Liver (tissue), 9 donors: ENCODE results near the gene TSPAN18. TPM values are rescaled to one million over a fixed set of nuclear protein-coding genes. Genes with fewer than 3 reads are reported as not detected.

Experiments used
- DNase-seq: peaks from one replicate; pipeline ENCODE4 v3.0.0-alpha.2; 2017; ENCODE audit warnings: low spot score
- H3K27ac ChIP-seq, 2 donors: one replicate each; pipeline ENCODE4 v1.7.0; 2013; ENCODE audit warnings: inconsistent platforms in 2 of 2, low read length in 2 of 2, control low read depth in 1 of 2, low read depth in 1 of 2, mild to moderate bottlenecking in 1 of 2
- H3K27me3 ChIP-seq, 4 donors: one replicate each; pipeline versions ENCODE4 v1.6.1 to v1.7.0; 2013; ENCODE audit warnings: low read length in 3 of 4, inconsistent platforms in 1 of 4, mild to moderate bottlenecking in 1 of 4, moderate library complexity in 1 of 4; ENCODE audit not compliant: control insufficient read depth in 4 of 4, insufficient read depth in 4 of 4
- H3K36me3 ChIP-seq, 4 donors: one replicate each; pipeline versions ENCODE4 v1.6.1 to v1.7.0; 2013; ENCODE audit warnings: low read length in 3 of 4, mild to moderate bottlenecking in 3 of 4, low read depth in 1 of 4, moderate library complexity in 1 of 4; ENCODE audit not compliant: control insufficient read depth in 4 of 4, insufficient read depth in 3 of 4
- H3K4me1 ChIP-seq, 4 donors: one replicate each; pipeline versions ENCODE4 v1.6.1 to v1.7.0; 2013; ENCODE audit warnings: low read length in 3 of 4, mild to moderate bottlenecking in 3 of 4, moderate library complexity in 1 of 4; ENCODE audit not compliant: control insufficient read depth in 4 of 4, insufficient read depth in 4 of 4
- H3K4me3 ChIP-seq, 3 donors: one replicate each; pipeline versions ENCODE4 v1.6.1 to v1.7.0; 2013; ENCODE audit warnings: low read length in 3 of 3, control low read depth in 1 of 3, low read depth in 1 of 3, mild to moderate bottlenecking in 1 of 3
- H3K9ac ChIP-seq, 2 donors: one replicate each; pipeline ENCODE4 v1.7.0; 2013; ENCODE audit warnings: low read length in 2 of 2, mild to moderate bottlenecking in 2 of 2, moderate library complexity in 2 of 2, control low read depth in 1 of 2, low read depth in 1 of 2
- H3K9me3 ChIP-seq, 4 donors: one replicate each; pipeline versions ENCODE4 v1.6.1 to v1.7.0; 2013; ENCODE audit warnings: low read length in 3 of 4; ENCODE audit not compliant: control insufficient read depth in 4 of 4
- ATF3 ChIP-seq: IDR thresholded peaks from 2 replicates; pipeline ENCODE4 v1.6.1; 2016; ENCODE audit warnings: antibody characterized with exemption
- EGR1 ChIP-seq, 2 donors: IDR thresholded peaks; 2 replicates each; pipeline ENCODE4 v1.6.1; 2016 to 2018; ENCODE audit warnings: antibody characterized with exemption in 2 of 2, low read depth in 2 of 2
- FOXA1 ChIP-seq: IDR thresholded peaks from 2 replicates; pipeline ENCODE4 v1.6.1; 2016; ENCODE audit warnings: antibody characterized with exemption
- FOXA2 ChIP-seq: IDR thresholded peaks from 2 replicates; pipeline ENCODE4 v1.6.1; 2016; ENCODE audit warnings: antibody characterized with exemption
- GABPA ChIP-seq, 2 donors: IDR thresholded peaks in 1 of 2; conservative IDR thresholded peaks in 1 of 2; 2 replicates each; pipeline ENCODE4 v1.6.1; 2016; ENCODE audit warnings: antibody characterized with exemption in 2 of 2, mild to moderate bottlenecking in 1 of 2, moderate library complexity in 1 of 2
- HNF4A ChIP-seq, 2 donors: conservative IDR thresholded peaks; 2 replicates each; pipeline ENCODE4 v1.6.1; 2016; ENCODE audit warnings: antibody characterized with exemption in 2 of 2, mild to moderate bottlenecking in 2 of 2
- HNF4G ChIP-seq: IDR thresholded peaks from 2 replicates; pipeline ENCODE4 v1.6.1; 2016; ENCODE audit warnings: antibody characterized with exemption
- NR2F2 ChIP-seq: IDR thresholded peaks from 2 replicates; pipeline ENCODE4 v1.6.1; 2016; ENCODE audit warnings: antibody characterized with exemption
- RAD21 ChIP-seq, 2 donors: IDR thresholded peaks; 2 replicates each; pipeline ENCODE4 v1.6.1; 2016; ENCODE audit warnings: antibody characterized with exemption in 2 of 2, mild to moderate bottlenecking in 2 of 2
- RXRA ChIP-seq, 2 donors: IDR thresholded peaks; 2 replicates each; pipeline ENCODE4 v1.6.1; 2017 to 2018; ENCODE audit warnings: antibody characterized with exemption in 2 of 2, mild to moderate bottlenecking in 1 of 2
- SP1 ChIP-seq: IDR thresholded peaks from 2 replicates; pipeline ENCODE4 v1.6.1; 2018; ENCODE audit warnings: antibody characterized with exemption, mild to moderate bottlenecking
- TAF1 ChIP-seq: conservative IDR thresholded peaks from 2 replicates; pipeline ENCODE4 v1.6.1; 2016; ENCODE audit warnings: antibody characterized with exemption, mild to moderate bottlenecking
- YY1 ChIP-seq: IDR thresholded peaks from 2 replicates; pipeline ENCODE4 v1.6.1; 2016; ENCODE audit warnings: antibody characterized with exemption, mild to moderate bottlenecking
- ZBTB33 ChIP-seq: IDR thresholded peaks from 2 replicates; pipeline ENCODE4 v1.6.1; 2016; ENCODE audit warnings: antibody characterized with exemption
- WGBS: extraction: QIAGEN DNeasy Blood & Tissue Kit; methylation state at CpG from one replicate; pipeline ENCODE4 v1.1.7; 2013; 5-methylcytosine and 5-hydroxymethylcytosine counted together
- polyA plus RNA-seq, 2 donors: library from polyadenylated mRNA; stranded (reverse) in 1 of 2; unstranded in 1 of 2; fragments of 200-250 nt in 1 of 2; fragments of >200 nt in 1 of 2; fragmentation: Nextera tagmentation in 1 of 2; extraction: Ambion mirVana in 1 of 2; gene quantifications; one replicate each; pipeline versions ENCODE4 v1.2.1 to v1.2.3, GENCODE V29; 2013 to 2015
- total RNA-seq, 2 donors: library from RNA; depleted of rRNA; stranded (reverse); fragments of >200 nt; gene quantifications; one replicate each; pipeline ENCODE4 v1.2.3, GENCODE V29; 2014
- TF ChIP-seq, protein P1 (sequence below): fragments of 150-350 bp; IDR thresholded peaks from 2 replicates; pipeline ENCODE4 v1.5.1; 2017; ENCODE audit warnings: improper control_type of control experiment, low read depth, low read length; ENCODE audit not compliant: missing input control
- TF ChIP-seq, protein P2 (sequence below): IDR thresholded peaks from 2 replicates; pipeline ENCODE4 v1.6.1; 2016; ENCODE audit warnings: antibody characterized with exemption, mild to moderate bottlenecking
- TF ChIP-seq, protein P3 (sequence below): IDR thresholded peaks from 2 replicates; pipeline ENCODE4 v1.6.1; 2016; ENCODE audit warnings: antibody characterized with exemption
- donor health status: healthy.
- donor health status: healthy.
- donor health status: healthy.
- donor health status: healthy.
- donor health status: healthy.

Gene TSPAN18
- total and polyA plus RNA-seq, 4 donors: 1.2 to 5.0 (median 2.8) TPM

DNA sequence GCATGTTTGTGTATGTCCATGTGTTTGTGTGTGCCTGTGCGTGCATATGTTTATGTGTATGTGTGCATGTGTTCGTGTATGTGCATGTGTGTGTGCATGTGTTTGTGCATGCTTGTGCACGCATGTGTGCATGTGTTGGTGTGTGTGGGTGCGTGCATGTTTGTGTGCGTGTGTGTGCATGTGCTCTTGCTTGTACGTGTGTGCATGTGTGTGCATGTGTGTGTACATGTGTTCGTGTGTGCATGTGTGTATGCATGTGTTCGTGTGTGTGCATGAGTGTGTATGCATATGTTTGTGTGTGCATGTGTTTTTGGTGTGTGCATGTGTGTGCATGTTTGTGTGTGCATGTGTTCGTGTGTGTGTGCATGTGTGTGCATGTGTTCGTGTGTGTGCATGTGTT, 63.4 kb downstream of the TSPAN18 start:
- H3K9me3 ChIP-seq: no peaks in the 10 kb centered on the region
- H3K27ac ChIP-seq: no peak overlapping the region
- no peaks in the 10 kb centered on the region for H3K36me3 ChIP-seq
- H3K4me1 ChIP-seq: no peaks in the 10 kb centered on the region
- WGBS: 89% methylated on average over 10 of the region's 10 CpGs
- DNase-seq: no peak
- TF ChIP-seq SP1 (no peak), HNF4A (conservative IDR thresholded peaks at IDR 0.05) (no peak), GABPA (IDR thresholded peaks at IDR 0.05 in 1 of 2, conservative IDR thresholded peaks at IDR 0.05 in 1 of 2) (no peak), RXRA (IDR thresholded peaks at IDR 0.05) (no peak), YY1 (no peak), EGR1 (IDR thresholded peaks at IDR 0.05; ENCODE audit: low read depth in 2 of 2) (no peak), NR2F2 (no peak), TAF1 (no peak), FOXA2 (no peak), FOXA1 (no peak), ATF3 (no peak), RAD21 (IDR thresholded peaks at IDR 0.05) (no peak), HNF4G (no peak)
- TF ChIP-seq, protein P1, sequence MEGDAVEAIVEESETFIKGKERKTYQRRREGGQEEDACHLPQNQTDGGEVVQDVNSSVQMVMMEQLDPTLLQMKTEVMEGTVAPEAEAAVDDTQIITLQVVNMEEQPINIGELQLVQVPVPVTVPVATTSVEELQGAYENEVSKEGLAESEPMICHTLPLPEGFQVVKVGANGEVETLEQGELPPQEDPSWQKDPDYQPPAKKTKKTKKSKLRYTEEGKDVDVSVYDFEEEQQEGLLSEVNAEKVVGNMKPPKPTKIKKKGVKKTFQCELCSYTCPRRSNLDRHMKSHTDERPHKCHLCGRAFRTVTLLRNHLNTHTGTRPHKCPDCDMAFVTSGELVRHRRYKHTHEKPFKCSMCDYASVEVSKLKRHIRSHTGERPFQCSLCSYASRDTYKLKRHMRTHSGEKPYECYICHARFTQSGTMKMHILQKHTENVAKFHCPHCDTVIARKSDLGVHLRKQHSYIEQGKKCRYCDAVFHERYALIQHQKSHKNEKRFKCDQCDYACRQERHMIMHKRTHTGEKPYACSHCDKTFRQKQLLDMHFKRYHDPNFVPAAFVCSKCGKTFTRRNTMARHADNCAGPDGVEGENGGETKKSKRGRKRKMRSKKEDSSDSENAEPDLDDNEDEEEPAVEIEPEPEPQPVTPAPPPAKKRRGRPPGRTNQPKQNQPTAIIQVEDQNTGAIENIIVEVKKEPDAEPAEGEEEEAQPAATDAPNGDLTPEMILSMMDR: no peak
- TF ChIP-seq, protein P2, sequence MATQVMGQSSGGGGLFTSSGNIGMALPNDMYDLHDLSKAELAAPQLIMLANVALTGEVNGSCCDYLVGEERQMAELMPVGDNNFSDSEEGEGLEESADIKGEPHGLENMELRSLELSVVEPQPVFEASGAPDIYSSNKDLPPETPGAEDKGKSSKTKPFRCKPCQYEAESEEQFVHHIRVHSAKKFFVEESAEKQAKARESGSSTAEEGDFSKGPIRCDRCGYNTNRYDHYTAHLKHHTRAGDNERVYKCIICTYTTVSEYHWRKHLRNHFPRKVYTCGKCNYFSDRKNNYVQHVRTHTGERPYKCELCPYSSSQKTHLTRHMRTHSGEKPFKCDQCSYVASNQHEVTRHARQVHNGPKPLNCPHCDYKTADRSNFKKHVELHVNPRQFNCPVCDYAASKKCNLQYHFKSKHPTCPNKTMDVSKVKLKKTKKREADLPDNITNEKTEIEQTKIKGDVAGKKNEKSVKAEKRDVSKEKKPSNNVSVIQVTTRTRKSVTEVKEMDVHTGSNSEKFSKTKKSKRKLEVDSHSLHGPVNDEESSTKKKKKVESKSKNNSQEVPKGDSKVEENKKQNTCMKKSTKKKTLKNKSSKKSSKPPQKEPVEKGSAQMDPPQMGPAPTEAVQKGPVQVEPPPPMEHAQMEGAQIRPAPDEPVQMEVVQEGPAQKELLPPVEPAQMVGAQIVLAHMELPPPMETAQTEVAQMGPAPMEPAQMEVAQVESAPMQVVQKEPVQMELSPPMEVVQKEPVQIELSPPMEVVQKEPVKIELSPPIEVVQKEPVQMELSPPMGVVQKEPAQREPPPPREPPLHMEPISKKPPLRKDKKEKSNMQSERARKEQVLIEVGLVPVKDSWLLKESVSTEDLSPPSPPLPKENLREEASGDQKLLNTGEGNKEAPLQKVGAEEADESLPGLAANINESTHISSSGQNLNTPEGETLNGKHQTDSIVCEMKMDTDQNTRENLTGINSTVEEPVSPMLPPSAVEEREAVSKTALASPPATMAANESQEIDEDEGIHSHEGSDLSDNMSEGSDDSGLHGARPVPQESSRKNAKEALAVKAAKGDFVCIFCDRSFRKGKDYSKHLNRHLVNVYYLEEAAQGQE: no peak
- TF ChIP-seq, protein P3, sequence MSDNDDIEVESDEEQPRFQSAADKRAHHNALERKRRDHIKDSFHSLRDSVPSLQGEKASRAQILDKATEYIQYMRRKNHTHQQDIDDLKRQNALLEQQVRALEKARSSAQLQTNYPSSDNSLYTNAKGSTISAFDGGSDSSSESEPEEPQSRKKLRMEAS: no peak
- H3K9ac ChIP-seq: no peak overlapping the region
- peaks cover 0 to 2% (median 0%) of the 10 kb centered on the region in 4 donors for H3K27me3 ChIP-seq
- H3K4me3 ChIP-seq: no peak overlapping the region

- no peaks in the 10 kb centered on the region for H3K4me1 ChIP-seq
- DNase-seq: no peak
- H3K27ac ChIP-seq: no peak overlapping the region
- TF ChIP-seq, protein P3: no peak
- no peak for TF ChIP-seq SP1
- TF ChIP-seq NR2F2: no peak
- TF ChIP-seq FOXA1: no peak
- TF ChIP-seq YY1: no peak
- TF ChIP-seq RXRA (IDR thresholded peaks at IDR 0.05): no peak
- no peak for TF ChIP-seq EGR1 (IDR thresholded peaks at IDR 0.05; ENCODE audit: low read depth in 2 of 2)
- TF ChIP-seq ZBTB33: no peak
- no peak overlapping the region for H3K9ac ChIP-seq
- WGBS: 95% methylated on average over 13 of the region's 13 CpGs
- no peak overlapping the region for H3K4me3 ChIP-seq
- H3K27me3 ChIP-seq: peaks cover 0 to 2% (median 0%) of the 10 kb centered on the region in 4 donors
- no peaks in the 10 kb centered on the region for H3K36me3 ChIP-seq
- no peaks in the 10 kb centered on the region for H3K9me3 ChIP-seq
These were observed 64.7 kb downstream of the TSPAN18 start for GRCh38 chr11:44791316-44791925.
